Stimulated activated naive CD4-positive, alpha-beta T cell treated with Interleukin-2 at 50 U/mL for 16 hours (primary cell): ENCODE measurements around the gene CPAMD8.
"Not testable (repeated sequence)": the region's sequence is repeated elsewhere in the genome, so short reads cannot be mapped to it uniquely, and the experiment has no call there.

ENCODE experiments used
- DNase-seq: peaks from one replicate; lab custom pipeline; 2025; lab: John Stamatoyannopoulos, UW

CPAMD8 gene

DNA sequence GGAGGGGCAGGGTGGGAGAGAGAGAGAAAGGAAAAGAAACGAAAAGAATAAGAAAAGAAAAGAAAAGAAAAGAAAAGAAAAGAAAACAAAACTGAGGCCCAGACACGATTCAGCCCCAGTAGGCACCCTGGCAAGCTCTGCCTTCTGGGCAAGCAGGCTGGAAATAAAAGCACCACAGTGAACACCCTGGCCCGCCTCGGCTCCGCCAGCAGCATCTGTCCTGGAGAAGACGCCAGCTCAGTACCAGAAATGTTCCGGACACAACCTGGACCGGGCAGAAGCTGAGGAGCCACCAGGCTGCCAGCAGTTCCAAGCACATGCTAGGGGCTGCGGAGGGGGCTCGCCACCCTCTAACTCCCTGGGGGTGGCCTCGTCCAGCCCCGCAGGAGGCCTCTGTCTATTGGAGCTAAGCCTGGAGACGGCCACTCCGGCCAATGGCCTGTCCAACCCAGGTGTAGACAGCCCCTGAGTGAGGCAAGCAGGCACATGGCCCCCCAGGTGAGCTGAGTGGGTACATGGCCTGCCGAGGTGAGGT, 11.4 kb upstream of the CPAMD8 start:
- DNase-seq: no peak

DNA sequence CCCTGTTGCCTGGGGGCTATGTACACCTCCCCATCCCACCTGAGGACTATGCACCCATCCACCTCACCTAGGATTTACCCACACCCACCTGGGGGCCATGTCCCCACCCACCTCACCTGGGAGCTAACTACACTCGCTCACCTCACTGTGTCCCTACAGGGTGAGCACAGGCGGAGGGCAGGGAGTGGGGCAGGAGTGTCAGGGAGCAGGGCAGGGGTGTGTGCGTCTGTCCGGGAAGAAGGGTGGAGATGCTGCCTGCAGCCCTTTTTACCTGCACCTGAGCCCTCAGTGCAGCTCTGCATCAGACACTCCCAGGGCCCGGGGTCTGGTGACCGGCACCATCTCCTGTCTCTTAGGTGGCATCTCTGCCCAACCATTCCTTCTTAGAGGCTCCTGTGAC, 10.6 kb upstream of the CPAMD8 start:
- DNase-seq: no peak

DNA sequence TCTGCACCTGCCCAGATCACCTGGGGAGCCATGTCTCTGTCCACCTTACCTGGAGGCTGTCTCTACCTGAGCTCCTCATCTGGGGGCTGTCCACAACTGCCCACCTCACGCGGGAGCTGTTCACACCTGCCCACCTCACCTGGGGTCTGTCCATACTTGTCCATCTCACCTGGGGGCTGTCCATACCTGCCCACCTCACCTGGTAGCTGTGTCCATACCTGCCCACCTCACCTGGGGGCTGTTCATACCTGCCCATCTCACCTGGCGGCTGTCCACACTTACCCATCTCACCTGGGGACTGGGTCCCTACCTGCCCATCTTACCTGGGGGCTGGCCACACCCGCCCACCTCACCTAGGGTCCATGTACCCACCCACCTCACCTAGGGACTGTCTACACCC, 10.0 kb upstream of the CPAMD8 start:
- no peak for DNase-seq

DNA sequence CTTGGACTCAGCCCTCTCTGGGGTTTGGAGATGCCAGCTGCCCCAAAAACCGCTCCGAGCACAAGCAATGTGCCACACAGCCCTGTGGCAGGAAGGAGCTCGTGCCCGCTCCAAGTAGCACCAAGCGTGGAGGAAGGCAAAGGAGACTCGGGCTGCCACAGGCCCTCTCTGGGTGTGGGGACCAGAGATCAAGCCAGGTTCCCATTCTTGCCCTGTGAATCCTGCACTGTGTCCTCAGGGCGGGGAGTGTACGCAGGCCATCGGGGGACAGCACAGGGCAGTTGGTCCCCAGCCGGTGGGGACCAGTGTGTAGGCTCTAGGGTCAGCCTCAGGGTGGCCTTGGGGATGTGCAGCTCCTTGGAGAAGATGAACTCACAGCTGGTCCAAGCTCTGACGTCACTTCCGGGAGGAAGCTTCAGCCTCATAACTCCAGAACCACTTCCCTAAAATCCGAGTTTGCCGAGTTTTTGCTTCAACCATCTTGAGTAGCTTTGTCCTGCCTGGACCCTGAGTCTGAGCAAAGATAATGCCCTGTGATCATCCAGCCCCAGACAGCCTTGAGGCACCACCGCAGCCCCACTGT, 9.3 kb upstream of the CPAMD8 start:
- DNase-seq: no peak

DNA sequence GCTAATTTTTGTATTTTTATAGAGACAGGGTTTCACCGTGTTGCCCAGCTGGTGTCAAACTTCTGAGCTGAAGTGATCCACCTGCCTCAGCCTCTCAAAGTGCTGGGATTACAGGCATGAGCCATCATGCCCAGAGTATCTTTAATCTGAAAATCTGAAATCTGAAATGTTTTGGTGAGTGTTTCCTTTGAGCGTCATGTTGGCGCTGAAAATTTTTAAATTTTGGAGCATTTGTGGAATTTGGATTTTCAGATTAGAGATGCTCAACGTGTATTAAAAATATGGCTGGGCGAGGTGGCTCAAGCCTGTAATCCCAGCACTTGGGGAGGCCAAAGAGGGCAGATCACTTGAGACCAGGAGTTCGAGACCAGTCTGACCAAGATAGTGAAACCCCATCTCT, 5.1 kb upstream of the CPAMD8 start:
- no peak for DNase-seq

DNA sequence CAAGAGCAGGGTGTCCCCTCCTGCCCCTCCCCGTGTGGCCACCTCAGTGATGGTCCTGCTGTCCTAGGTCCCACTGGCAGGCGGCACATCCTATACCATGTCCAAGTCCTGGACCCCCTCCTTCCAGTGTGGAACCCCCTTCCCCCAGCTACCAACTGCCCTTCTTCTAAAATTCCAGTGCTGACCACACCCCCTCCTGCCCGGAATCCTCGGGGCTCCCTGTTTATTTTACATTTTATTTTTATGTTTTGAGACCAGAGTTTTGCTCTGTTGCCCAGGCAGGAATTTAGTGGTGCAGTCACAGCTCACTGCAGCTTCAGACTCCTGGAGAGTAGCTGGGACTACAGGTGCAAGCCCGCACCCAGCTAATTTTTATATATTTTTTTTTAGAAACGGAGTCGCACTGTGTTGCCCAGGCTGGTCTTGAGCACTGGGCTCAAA, 945 bp upstream of the CPAMD8 start:
- DNase-seq: no peak

DNA sequence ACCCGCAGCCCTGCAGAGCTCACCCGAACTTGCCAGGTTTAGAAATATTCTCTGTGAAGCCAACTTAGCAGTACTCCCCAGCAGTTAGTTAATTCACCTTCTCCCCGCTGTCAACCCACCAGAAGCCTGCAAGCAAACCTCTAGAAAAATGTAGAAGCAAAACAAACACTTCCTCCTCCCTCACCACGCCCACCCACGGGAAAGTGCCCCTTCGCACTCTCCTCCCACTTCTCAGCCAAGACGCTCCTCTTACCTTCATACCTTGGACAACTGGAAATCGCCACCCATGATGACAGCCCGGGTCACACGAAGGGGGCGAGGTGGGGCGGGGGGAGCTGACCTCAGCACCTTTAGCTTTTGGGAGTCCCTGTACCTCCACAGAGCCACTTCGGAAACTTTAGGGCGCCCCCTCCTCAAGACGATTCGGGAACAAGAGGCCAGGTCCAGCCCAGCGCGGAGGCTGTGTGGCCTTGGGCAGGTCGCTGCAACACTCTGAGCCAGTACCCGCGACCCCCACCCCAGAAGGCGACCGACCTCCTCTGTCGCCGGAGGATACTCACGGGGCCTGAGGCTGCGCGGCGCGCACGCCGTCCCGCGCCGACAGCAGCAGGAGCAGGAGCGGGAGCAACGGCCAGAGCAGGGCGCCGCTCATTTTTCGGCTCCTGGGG, 485 bp downstream of the CPAMD8 start:
- peak; percentile 8 for DNase-seq

DNA sequence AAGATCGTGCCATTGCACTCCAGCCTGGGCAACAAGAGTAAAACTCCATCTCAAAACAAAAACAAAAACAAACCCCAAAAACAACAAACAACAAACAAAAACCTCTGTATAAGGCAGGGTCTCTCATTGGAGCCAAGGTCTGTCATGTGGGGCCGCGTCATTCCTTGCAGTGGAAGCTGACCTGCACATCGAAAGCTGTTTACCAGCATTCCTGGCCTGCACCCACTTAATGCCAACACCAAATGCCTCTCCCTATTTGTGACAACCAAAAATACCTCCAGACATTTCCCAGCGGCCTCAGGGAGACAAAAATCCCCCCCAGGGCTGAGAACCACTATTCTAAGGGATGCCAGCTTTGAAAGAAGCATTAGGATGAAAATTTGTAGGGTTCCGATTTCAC, 1.2 kb downstream of the CPAMD8 start:
- no peak for DNase-seq

DNA sequence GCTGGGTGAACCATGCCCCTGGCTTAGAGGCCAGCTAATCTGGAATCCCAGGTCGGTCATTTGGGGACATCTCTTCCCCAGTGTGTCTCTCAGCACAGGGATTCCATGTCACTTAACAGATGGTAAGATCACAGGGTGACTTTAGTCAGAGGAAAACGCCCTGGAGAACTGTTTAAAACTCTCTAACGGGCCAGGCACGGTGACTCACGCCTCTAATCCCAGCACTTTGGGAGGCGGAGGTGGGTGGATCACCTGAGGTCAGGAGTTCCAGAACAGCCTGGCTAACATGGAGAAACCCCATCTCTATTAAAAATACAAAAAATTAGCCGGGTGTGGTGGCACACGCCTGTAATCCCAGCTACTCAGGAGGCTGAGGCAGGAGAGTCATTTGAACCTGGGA, 1.7 kb downstream of the CPAMD8 start:
- not testable (repeated sequence) for DNase-seq

DNA sequence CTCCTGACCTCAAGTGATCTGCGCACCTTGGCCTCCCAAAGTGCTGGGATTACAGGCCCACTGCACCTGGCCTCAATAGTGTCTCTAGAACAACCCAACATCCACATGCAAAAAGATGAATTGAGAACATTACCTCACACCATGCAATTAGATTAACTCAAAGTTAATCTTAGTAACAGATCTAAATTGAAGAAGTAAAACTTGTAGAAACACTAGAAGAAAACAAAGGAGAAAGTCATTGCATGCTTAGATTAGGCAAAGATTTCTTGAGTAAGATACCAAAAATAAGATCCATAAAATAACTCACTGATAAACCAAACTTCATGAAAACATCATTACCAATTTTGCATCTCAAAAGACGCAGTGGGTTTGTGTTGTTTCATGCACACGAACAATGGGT, 2.8 kb downstream of the CPAMD8 start:
- no peak for DNase-seq

DNA sequence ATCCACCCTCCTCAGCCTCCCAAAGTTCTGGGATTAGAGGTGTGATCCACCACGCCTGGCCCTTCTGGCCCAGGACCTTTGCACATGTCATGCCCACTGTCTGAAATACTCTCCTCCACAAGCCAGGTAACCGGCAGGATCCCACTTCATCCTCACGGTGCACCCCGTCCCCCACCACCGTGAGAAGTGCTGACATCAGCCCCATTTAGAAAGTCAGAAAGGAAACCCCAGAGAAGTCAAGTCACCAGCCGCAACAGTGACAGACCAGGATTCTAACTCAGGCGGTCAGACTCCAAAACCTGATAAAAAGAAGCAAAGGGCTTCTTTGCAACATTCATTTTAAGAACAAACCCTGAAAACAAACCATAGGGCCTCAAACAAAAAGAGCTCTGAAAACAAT, 3.9 kb downstream of the CPAMD8 start:
- DNase-seq: no peak

DNA sequence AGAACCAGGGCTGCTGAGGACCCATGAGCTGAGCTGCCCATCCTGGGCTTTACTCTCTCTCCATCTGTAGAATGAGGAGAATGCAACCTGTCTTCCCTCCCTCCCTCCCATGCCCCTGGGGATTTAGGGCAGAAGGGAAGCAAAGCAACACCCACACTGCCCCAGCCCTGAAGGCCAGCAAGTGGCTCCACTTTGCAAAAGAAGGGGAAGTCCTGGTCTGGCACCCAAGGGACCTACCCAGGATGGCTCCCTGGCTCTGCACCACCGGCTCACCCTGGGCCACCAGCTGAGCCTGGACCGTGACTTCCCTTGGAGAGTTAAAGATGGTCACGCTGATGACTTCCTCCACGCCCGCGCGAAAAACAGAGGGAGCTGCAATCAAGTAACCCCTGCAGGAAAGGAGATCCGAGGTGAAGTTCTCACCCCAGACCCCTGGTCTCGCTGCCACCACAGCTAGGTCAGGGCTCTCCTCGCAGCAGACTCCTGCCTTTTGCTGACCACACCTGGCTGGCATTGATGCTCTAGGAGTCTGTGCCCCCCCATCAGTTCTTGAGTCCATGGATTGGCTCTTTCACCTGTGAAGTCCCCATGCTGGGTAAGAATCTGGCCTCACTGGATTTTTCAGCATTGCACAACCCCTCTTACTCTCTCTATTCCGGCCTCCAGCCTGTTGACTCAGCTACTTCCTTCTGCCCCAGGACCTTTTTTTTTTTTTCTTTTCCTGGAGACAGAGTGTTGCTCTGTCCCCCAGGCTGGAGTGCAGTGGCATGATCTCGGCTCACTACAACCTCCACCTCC, 4.6 kb downstream of the CPAMD8 start:
- no peak for DNase-seq

DNA sequence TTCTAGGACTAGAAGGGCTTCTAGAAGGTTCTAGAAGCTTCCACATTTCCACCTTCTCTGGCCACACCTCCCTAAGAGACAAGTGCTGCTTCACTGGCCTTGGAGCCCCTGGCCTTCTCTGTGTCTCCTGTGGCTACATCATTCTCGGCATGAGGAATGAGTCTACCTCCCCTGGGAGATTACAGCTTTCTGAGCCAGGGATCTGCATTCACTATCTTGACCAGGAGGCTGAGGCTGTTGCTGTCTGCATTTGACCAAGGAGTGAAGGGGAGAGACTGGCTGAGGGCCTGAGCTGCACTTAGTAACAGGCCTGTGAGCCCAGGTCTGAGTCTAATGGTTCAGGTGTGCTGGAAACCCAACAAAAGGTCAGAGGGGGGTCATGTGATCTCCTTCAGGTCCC, 5.3 kb downstream of the CPAMD8 start:
- DNase-seq: no peak

DNA sequence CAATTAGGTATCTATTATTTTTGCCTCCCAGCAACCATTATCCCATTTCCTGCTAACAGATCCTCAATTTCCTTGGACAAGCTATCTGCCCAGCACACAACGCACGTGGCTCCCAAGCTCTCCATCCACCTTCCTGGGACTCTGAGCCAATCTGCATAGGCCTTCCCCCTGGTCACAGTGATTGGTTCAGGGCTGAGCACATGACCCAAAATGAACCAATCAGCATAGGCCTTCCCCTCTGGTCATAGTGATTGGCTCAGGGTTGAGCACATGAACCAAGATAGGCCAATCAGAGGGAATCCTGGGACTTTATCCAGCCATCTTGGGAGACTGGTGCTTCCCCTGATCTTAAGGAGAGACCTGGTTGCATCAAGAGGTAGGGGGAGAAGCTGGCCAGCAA, 5.8 kb downstream of the CPAMD8 start:
- no peak for DNase-seq

DNA sequence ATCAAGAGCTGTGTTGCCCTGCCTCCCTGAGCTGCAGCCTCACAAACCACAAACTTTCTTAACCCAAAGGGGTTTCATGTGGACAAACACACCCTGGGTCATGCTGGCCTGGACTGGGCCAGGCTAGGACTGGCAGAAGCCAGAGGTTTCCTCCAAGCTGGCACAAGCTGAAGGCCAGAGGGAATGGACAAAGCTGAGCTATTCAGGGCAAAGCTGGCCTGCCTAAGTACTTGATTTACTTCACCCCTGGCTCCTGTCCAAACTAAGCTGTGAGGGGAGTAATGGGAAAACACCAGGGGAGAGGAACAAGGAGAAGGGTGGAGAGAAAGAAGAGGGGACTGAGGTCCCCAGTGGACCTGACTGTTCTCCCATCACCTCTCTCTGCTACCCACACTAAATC, 6.2 kb downstream of the CPAMD8 start:
- no peak for DNase-seq

DNA sequence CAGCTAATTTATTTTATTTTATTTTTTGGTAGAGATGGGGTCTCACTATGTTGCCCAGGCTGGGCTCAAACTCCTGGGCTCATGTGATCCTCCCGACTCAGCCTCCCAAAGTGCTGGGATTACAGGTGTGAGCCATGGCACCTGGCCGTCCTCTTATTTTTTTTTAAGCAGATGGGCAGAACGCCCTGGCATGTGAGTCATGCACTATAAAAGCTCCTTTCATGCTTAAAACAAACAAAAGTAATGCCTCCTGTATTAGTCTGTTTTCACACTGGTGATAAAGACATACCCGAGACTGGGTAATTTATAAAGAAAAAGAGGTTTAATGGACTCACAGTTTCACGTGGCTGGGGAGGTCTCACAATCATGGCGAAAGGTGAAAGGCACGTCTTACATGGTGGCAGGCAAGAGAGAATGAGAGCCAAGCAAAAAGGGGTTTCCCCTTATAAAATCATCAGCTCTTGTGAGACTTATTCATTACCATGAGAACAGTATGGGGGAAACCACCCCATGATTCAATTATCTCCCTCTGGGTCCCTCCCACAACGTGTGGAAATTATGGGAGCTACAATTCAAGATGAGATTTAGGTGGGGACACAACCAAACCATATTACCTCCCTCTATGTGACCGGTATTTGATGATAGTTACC, 12.3 kb downstream of the CPAMD8 start:
- not testable (repeated sequence) for DNase-seq

DNA sequence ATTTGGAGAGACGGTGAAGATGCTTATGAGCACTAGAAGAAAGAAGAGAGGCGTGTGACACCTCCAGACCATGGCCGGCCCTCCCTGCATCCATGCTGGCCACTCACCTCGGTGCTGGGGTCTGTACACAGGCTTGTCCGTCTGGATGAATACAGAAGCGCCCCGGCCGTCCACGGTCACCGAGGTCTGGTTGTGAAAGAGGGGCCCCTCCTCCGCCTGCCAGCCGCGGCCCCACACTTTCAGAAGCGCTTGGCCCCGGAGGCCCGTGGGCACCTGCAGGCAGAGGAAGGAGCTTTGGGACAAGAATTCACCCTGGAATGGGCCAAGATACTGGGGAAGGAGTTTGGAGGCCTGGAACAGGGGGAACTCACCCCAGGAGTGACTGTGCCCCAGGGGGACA, 15.1 kb downstream of the CPAMD8 start:
- no peak for DNase-seq

DNA sequence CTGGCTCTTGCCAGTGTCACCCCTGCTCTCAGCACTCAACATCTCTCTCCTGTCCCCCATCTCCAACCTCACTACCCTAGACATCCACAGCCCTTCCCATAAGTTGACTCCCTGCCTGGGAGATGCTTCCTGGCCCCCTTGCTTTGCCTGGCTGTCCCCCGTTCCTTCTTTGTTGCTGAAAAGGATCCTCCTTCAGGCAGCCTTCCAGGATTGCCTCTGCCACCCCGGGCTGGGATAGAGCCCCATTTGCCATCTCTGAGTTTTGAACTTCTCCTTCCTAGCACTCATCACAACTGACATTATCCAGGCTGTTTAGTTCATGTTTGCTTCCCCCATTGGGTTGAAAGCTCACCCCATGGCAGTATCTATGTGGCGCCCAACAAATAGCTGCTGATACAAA, 20.0 kb downstream of the CPAMD8 start:
- DNase-seq: no peak

DNA sequence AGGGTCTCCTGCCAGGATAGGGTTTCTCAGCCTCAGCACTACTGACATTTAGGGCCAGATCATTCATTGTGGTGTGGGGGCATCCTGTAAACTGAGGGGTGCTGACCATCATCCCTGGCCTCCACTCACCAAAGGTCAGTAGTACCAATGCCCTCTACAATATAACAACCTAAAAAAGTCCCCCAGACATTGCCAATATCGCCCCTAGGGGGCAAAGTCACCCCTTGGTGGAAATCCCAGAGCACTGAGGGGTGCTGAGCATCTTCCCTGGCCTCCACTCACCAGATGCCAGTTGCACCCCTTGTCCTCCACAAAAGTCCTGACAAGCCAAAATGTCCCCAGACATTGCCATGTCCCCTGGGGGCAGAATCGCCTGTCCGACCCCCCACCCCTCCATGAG, 21.6 kb downstream of the CPAMD8 start:
- DNase-seq: no peak

DNA sequence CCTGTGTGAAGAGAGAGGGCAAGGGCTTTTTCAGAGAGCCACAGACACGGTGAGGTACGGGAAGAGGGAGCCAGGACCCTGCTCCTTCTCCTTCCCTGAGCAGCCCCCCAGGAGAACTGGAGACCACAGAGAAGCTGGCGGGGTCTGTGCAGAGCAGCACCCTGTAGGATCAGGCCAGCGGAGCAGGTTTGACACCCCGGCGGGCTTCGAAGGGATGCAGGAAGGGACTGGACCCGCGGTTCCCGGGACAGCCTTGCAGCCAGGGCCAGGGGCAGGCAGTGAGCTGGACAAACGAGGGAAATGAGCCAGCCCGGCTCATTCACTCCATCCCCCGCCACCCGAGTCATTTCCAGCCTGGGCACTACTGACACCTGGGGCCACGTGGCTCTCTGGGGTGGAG, 22.2 kb downstream of the CPAMD8 start:
- DNase-seq: no peak

DNA sequence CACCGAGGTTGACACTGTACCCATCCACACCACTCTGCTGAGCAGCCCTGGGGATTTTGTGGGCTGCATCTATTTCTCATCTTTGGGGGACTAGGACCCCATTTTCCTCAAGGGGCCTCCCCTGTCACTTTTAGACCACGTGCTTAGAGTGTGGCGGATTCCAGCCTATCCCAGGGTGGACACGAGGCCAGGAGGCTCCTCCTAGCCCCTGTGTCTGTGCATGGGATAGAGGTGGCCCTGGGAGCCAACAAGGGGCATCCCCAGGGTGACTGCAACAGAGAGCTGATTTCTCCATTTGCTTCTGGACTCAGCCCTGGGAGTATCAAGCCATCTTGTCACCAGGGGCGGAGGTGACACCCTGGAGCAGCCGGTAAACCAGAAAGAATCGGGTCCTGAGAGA, 24.2 kb downstream of the CPAMD8 start:
- DNase-seq: no peak

DNA sequence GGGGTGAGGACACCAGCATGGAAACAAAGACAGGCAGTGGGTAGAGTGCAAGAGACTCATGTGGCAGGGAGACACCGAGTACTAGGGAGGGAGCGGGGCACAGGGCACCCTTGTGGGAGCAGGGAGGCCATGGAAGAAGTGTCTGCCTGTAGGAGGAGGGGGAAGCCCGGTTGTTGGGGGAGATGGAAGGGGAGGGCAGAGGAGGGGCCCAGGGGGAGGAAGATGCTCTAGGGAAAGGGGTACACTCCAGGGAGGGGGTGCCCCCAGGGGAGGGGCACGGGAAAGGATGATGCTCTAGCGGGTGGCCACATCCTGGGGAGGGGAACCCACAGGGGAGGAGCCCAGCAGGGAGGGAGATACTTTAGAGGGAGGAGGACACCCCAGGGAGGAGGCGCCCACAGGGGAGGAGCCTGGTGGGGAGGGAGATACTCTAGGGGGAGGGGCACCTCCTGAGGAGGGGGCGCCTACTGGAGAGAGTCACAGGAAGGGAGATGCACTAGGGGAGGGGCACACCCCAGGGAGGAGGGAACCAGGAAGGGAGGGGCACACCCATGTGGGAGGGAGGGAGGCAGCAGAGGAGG, 24.9 kb downstream of the CPAMD8 start:
- peak; percentile 64 for DNase-seq
